Measurements from ENCODE around the gene NES. TPM values are rescaled to one million over a fixed set of nuclear protein-coding genes. Genes with fewer than 3 reads are reported as not detected.
A peak's percentile ranks its signal among the peaks of the same experiment; 100 is the strongest.

NES gene
- total RNA-seq, 1 experiment from 2014 or later: 56.3 TPM

DNA sequence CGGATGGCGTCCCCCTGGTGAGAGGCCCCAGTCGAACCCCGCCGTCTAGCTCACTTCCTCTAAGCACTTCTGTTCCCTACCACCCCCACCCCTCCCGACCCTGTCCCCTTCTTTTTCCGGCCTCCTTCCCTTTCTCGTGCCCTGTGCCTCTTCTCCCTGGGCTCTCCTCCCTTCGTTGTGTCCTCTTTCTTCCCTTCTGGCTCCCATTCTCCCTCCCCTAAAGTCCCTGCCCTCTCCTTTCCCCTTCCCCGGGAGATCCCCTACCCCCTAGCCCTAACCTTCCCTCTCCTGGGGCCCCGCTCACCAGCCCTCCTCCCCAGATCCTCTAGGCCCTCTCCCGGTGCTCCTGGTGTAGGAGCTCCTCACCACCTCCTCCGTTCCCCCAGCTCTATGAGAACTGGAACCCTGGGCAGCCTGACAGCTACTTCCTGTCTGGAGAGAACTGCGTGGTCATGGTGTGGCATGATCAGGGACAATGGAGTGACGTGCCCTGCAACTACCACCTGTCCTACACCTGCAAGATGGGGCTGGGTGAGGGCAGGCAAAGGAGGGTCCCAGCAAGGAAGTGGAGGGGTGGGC is 19.4 kb downstream of the NES start:
- H3K9me3 ChIP-seq (ENCODE audit: control insufficient read depth, insufficient read depth, low read depth, low read length): no peaks in the 10 kb centered on the region
- H3K27me3 ChIP-seq (ENCODE audit: control insufficient read depth, insufficient read depth, low read length): no peaks in the 10 kb centered on the region
- no peak for TF ChIP-seq SIN3A (IDR thresholded peaks at IDR 0.05; ENCODE audit: borderline replicate concordance, insufficient read depth, low read depth, low read length)
- TF ChIP-seq POLR2AphosphoS5 (IDR thresholded peaks at IDR 0.05; ENCODE audit: low read depth, low read length): no peak
- TF ChIP-seq, protein P1, sequence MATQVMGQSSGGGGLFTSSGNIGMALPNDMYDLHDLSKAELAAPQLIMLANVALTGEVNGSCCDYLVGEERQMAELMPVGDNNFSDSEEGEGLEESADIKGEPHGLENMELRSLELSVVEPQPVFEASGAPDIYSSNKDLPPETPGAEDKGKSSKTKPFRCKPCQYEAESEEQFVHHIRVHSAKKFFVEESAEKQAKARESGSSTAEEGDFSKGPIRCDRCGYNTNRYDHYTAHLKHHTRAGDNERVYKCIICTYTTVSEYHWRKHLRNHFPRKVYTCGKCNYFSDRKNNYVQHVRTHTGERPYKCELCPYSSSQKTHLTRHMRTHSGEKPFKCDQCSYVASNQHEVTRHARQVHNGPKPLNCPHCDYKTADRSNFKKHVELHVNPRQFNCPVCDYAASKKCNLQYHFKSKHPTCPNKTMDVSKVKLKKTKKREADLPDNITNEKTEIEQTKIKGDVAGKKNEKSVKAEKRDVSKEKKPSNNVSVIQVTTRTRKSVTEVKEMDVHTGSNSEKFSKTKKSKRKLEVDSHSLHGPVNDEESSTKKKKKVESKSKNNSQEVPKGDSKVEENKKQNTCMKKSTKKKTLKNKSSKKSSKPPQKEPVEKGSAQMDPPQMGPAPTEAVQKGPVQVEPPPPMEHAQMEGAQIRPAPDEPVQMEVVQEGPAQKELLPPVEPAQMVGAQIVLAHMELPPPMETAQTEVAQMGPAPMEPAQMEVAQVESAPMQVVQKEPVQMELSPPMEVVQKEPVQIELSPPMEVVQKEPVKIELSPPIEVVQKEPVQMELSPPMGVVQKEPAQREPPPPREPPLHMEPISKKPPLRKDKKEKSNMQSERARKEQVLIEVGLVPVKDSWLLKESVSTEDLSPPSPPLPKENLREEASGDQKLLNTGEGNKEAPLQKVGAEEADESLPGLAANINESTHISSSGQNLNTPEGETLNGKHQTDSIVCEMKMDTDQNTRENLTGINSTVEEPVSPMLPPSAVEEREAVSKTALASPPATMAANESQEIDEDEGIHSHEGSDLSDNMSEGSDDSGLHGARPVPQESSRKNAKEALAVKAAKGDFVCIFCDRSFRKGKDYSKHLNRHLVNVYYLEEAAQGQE (IDR thresholded peaks at IDR 0.05; ENCODE audit: insufficient read depth in 1 of 2, low read depth in 2 of 2, low read length in 1 of 2): no peak
- TF ChIP-seq, protein P2, sequence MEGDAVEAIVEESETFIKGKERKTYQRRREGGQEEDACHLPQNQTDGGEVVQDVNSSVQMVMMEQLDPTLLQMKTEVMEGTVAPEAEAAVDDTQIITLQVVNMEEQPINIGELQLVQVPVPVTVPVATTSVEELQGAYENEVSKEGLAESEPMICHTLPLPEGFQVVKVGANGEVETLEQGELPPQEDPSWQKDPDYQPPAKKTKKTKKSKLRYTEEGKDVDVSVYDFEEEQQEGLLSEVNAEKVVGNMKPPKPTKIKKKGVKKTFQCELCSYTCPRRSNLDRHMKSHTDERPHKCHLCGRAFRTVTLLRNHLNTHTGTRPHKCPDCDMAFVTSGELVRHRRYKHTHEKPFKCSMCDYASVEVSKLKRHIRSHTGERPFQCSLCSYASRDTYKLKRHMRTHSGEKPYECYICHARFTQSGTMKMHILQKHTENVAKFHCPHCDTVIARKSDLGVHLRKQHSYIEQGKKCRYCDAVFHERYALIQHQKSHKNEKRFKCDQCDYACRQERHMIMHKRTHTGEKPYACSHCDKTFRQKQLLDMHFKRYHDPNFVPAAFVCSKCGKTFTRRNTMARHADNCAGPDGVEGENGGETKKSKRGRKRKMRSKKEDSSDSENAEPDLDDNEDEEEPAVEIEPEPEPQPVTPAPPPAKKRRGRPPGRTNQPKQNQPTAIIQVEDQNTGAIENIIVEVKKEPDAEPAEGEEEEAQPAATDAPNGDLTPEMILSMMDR (IDR thresholded peaks at IDR 0.05): no peak; the same call in none of the 2 replicates
- no peak for TF ChIP-seq TCF7L2 (IDR thresholded peaks at IDR 0.05; ENCODE audit: low read depth, low read length)
- intact Hi-C loops (cut with micrococcal nuclease; ENCODE audit: unreplicated experiment): loop anchor here (1.0 kb wide), 1 partner anchor 32 kb away; no protein-coding TSS in a partner anchor
- H3K4me1 ChIP-seq (ENCODE audit: control insufficient read depth, insufficient read depth, low read length): peaks cover 39% of the 10 kb centered on the region
- no peaks in the 10 kb centered on the region; the same call in 1 of the 2 replicates for H3K36me3 ChIP-seq (ENCODE audit: control insufficient read depth, insufficient read depth, low read length)
- CTCF ChIA-PET: interaction anchor here (0.6 to 5.6 kb wide), 5 partner anchors 20 to 41 kb away, joined by 3 to 41 read pairs (median 5); no protein-coding TSS in a partner anchor
- POLR2A ChIA-PET: no interaction called here
- DNase-seq (ENCODE audit: low read depth, low spot score) (no peak), ATAC-seq (no peak)
- H3K27ac ChIP-seq (ENCODE audit: low read length): peak overlapping the region; percentile 11; the same call in 1 of the 2 replicates
- H3K4me3 ChIP-seq (ENCODE audit: low read depth in 2 of 2, low read length in 2 of 2): peak overlapping the region in 1 of 2 experiments; percentile 17; a peak in 2 of 4 replicates
- in situ Hi-C loops (cut with HindIII; ENCODE audit: low pct_unique_long_range_greater_than_20kb, low sequenced_read_pairs): no loop called here
- BruUV-seq (replicated peaks): no TSS peak

DNA sequence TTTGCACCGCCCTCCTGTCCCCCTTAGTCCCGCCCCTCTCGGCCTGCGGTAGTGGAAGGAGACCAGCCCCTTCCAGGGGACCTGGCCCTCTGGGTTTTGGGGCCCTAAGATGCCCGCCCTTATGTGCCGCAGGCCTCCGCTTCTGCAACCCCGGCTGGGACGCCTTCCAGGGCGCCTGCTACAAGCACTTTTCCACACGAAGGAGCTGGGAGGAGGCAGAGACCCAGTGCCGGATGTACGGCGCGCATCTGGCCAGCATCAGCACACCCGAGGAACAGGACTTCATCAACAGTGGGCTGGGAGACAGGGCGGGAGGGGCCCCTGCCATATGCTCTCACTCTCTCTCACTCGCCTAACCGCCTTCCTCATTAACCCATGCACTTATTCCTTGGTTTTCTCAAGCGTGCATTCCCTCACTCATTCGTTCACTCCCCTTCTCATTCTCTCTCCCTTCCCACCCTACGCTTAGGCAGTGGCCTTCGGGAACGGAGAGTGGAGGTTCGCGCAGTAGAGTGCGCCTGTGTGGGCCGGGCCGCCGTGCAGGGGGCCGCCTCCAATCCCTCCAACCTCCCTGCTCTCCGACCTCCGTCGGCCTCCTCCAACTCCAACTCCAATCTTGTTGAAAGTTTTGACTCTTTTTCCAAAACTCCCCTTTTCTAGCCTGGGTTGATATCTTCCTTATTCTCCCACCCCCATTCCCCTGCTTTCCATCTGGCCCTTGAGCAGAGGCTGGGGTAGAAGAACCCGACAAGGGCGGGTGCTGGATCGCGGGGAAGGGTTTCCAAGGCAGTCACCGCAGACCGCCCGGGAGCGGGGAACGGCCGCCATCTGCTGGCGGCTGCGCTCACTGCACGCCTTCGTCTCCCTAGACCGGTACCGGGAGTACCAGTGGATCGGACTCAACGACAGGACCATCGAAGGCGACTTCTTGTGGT is 20.1 kb downstream of the NES start:
- Histone ChIP-seq H3K27me3 (ENCODE audit: control insufficient read depth, insufficient read depth, low read length) (no peaks in the 10 kb centered on the region), H3K4me3 (ENCODE audit: low read depth in 2 of 2, low read length in 2 of 2) (peak overlapping the region in 1 of 2 experiments; percentile 17; a peak in 2 of 4 replicates), H3K9me3 (ENCODE audit: control insufficient read depth, insufficient read depth, low read depth, low read length) (no peaks in the 10 kb centered on the region), H3K36me3 (ENCODE audit: control insufficient read depth, insufficient read depth, low read length) (no peaks in the 10 kb centered on the region; the same call in 1 of the 2 replicates), H3K27ac (ENCODE audit: low read length) (no peak overlapping the region; the same call in 1 of the 2 replicates), H3K4me1 (ENCODE audit: control insufficient read depth, insufficient read depth, low read length) (peaks cover 32% of the 10 kb centered on the region)
- TF ChIP-seq TCF7L2 (IDR thresholded peaks at IDR 0.05; ENCODE audit: low read depth, low read length) (no peak), SIN3A (IDR thresholded peaks at IDR 0.05; ENCODE audit: borderline replicate concordance, insufficient read depth, low read depth, low read length) (no peak), POLR2AphosphoS5 (IDR thresholded peaks at IDR 0.05; ENCODE audit: low read depth, low read length) (no peak)
- TF ChIP-seq, protein P2 (IDR thresholded peaks at IDR 0.05): peak; percentile 98
- TF ChIP-seq, protein P1 (IDR thresholded peaks at IDR 0.05; ENCODE audit: insufficient read depth in 1 of 2, low read depth in 2 of 2, low read length in 1 of 2): 0 out of 4 replicates have a peak, but pooled peaks of 1 of the 2 experiments have one; percentile 52
- ATAC-seq: peak; percentile 53
- intact Hi-C loops (cut with micrococcal nuclease; ENCODE audit: unreplicated experiment): no loop called here
- in situ Hi-C loops (cut with HindIII; ENCODE audit: low pct_unique_long_range_greater_than_20kb, low sequenced_read_pairs): no loop called here
- no peak for DNase-seq (ENCODE audit: low read depth, low spot score)
- ChIA-PET POLR2A (no interaction called here), CTCF (interaction anchor here (1.3 to 5.6 kb wide), 4 partner anchors 21 to 37 kb away, joined by 4 to 41 read pairs (median 8); no protein-coding TSS in a partner anchor)
- no TSS peak for BruUV-seq (replicated peaks)
